ENCODE data around the gene NR1H4. TPM values are rescaled to one million over a fixed set of nuclear protein-coding genes. Genes with fewer than 3 reads are reported as not detected.

NR1H4 gene
- total RNA-seq, 2 donors from 2014 or later = 2.2 to 20.5 TPM

DNA sequence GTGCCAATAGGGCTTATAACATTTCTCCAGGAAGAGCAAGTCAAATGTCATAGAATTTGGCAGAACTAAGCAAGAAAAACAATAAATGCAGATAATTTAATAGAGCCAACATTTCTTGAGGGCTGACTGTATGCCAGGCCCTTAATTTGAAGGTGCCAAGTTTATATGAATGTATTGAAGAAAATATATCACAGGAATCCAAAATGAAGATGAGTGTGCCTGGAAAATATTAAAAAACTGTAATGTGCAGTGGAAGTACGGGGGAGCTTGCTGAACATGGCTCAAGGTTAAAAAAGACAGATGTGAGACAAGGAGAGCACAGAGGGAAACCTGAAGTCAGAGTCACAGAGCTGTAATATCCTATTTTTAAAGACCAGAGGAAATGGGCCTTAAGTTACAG, 16.4 kb downstream of the NR1H4 start:
- no peaks in the 10 kb centered on the region for H3K36me3 ChIP-seq
- H3K9ac ChIP-seq (ENCODE audit: low read depth in 2 of 2, low read length in 2 of 2) = no peak overlapping the region
- TF ChIP-seq CTCF (IDR thresholded peaks at IDR 0.05) = no peak
- no peak for DNase-seq
- no peaks in the 10 kb centered on the region for H3K9me3 ChIP-seq
- H3K27me3 ChIP-seq = no peaks in the 10 kb centered on the region
- no peak overlapping the region for H3K4me3 ChIP-seq
- H3K4me1 ChIP-seq = peaks cover 3% of the 10 kb centered on the region
- intact Hi-C loops (cut with DNase I) = no loop called here
- no peak overlapping the region for H3K27ac ChIP-seq

DNA sequence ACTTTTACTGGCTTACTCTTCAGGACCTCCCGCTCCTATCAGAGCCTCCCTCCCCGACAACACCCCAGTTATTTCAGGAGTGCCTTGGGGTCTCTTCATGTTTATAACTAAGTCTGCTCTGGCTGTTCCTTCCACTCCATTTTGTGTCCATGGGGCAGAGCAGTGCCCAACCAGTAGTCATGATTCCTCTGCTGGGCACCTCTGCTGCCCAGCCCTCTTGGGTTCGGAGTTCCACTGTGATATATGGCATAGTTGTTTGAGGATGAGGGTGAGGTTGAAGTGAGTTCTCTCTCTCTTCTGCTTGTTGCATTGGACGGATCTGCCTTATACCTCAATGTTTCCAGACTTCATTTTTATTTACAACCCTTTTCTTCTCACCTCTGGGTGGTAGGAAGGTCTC, 17.4 kb downstream of the NR1H4 start:
- TF ChIP-seq CTCF (IDR thresholded peaks at IDR 0.05) = no peak
- Histone ChIP-seq H3K9ac (ENCODE audit: low read depth in 2 of 2, low read length in 2 of 2) (no peak overlapping the region), H3K27me3 (no peaks in the 10 kb centered on the region), H3K4me3 (no peak overlapping the region), H3K9me3 (no peaks in the 10 kb centered on the region), H3K4me1 (no peaks in the 10 kb centered on the region), H3K36me3 (no peaks in the 10 kb centered on the region), H3K27ac (no peak overlapping the region)
- no peak for DNase-seq
- intact Hi-C loops (cut with DNase I) = no loop called here

GRCh38 chr12:100493396-100494012, 19.8 kb downstream of the NR1H4 start:
- intact Hi-C loops (cut with DNase I) = no loop called here
- Histone ChIP-seq H3K27ac (no peak overlapping the region), H3K4me1 (no peaks in the 10 kb centered on the region), H3K36me3 (no peaks in the 10 kb centered on the region), H3K27me3 (no peaks in the 10 kb centered on the region), H3K9ac (ENCODE audit: low read depth in 2 of 2, low read length in 2 of 2) (no peak overlapping the region), H3K9me3 (no peaks in the 10 kb centered on the region), H3K4me3 (no peak overlapping the region)
- DNase-seq = no peak
- no peak for TF ChIP-seq CTCF (IDR thresholded peaks at IDR 0.05)

GRCh38 chr12:100494026-100494425, 20.4 kb downstream of the NR1H4 start:
- TF ChIP-seq CTCF (IDR thresholded peaks at IDR 0.05) = no peak
- Histone ChIP-seq H3K4me1 (no peaks in the 10 kb centered on the region), H3K27me3 (no peaks in the 10 kb centered on the region), H3K4me3 (no peak overlapping the region), H3K9me3 (no peaks in the 10 kb centered on the region), H3K9ac (ENCODE audit: low read depth in 2 of 2, low read length in 2 of 2) (no peak overlapping the region), H3K27ac (no peak overlapping the region), H3K36me3 (no peaks in the 10 kb centered on the region)
- intact Hi-C loops (cut with DNase I) = no loop called here
- DNase-seq = no peak

- intact Hi-C loops (cut with DNase I) = no loop called here
- H3K4me1 ChIP-seq = no peaks in the 10 kb centered on the region
- no peak overlapping the region for H3K4me3 ChIP-seq
- no peak overlapping the region for H3K27ac ChIP-seq
- no peak overlapping the region for H3K9ac ChIP-seq (ENCODE audit: low read depth in 2 of 2, low read length in 2 of 2)
- no peak for DNase-seq
- no peaks in the 10 kb centered on the region for H3K36me3 ChIP-seq
- no peak for TF ChIP-seq CTCF (IDR thresholded peaks at IDR 0.05)
- H3K9me3 ChIP-seq = no peaks in the 10 kb centered on the region
- no peaks in the 10 kb centered on the region for H3K27me3 ChIP-seq
Observed at GRCh38 chr12:100494538-100494937, 20.9 kb downstream of the NR1H4 start.

Data from colonic mucosa (tissue), 4 donors.